NCI-H128 (cell line): Measurements from ENCODE around the gene GALNT7.
"Not testable (repeated sequence)": the region's sequence is repeated elsewhere in the genome, so short reads cannot be mapped to it uniquely, and the experiment has no call there.

ENCODE experiments used
- DNase-seq: peaks from one replicate; lab custom pipeline; 2025; ENCODE audit not compliant: unreplicated experiment; lab: John Stamatoyannopoulos, UW

The GALNT7 gene

DNA sequence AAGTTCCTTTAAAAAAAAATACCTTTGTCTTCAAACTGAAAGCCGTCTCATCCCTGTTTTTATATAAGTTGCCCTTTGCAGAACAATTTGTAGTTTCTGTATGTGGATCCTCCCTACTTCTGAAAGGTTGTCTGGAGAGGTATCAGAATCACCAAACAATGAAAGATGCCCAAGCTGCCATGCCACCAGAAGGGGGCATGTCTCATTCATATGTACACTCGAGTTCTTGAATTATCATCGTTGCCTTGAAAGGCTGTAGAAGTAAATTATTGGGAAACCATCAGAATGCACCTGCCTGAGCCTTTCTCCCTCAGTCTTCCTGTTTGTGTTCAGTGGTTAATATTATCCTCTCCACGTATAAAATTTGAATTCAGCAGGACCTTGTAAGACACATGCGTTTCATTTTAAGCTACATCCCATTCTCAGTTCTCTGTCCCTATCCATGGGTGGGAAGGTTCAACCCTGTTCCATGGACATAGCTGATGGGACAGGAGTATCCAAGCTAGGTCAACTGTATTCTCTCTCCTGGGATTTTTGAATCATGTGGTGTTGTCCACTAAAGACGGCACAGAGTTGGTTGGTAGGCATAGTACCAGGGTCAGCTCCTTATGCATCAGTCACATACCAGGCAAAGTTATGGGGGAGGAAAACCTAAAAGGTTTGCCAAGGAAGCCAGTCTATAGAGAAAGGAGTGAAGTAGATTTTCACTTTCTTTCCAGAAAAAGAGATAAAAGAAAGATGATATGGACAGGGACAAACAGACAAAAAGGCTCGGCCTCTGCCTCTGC lies 24.0 kb downstream of the GALNT7 start:
- DNase-seq, result no peak

DNA sequence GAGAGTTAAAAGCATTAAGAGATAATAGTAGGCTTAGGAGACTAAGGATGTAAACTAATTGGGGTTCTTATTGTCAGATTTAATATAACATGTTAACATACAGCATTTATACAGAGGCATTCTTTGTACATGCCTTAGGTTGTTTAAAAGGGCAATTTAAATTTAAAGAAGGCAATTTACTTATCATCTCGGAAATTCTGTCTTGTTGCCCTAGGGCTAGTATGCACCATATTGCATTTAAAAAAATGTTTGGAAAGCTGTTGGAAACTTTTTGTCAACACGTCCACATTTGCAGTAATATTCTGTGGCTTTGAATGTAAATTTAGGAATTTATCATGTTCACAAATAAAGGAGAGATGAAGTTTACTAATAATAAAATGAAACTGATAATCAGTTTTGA lies 25.5 kb downstream of the GALNT7 start:
- no peak for DNase-seq

GRCh38 chr4:173195109-173195508 lies 26.5 kb downstream of the GALNT7 start:
- no peak for DNase-seq

- no peak for DNase-seq
Measured at GRCh38 chr4:173199553-173199952, 30.9 kb downstream of the GALNT7 start.

GRCh38 chr4:173200103-173200884 lies 31.7 kb downstream of the GALNT7 start:
- no peak for DNase-seq

GRCh38 chr4:173202395-173202794 lies 33.8 kb downstream of the GALNT7 start:
- DNase-seq, result no peak

- no peak for DNase-seq
Measured at GRCh38 chr4:173205656-173206055, 37.0 kb downstream of the GALNT7 start.

DNA sequence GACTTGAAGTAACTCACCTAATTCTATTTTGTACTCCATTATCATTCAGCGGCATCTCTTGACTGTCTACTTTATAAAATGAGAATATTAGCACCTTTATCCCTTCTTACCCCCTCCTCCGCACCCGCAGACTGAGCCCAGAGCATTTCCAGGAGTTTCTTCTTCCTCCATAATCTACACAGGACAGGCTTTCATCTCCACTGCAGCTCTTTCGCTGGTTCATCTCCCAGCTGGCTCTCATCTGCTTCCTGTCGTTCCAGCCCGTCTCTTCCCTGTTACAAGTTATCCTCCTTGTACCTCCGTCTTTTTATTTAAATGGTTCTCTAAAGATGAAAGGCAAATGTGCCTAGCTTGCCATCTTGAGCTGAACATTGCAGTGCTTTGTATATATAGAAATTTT lies 39.8 kb downstream of the GALNT7 start:
- no peak for DNase-seq

DNA sequence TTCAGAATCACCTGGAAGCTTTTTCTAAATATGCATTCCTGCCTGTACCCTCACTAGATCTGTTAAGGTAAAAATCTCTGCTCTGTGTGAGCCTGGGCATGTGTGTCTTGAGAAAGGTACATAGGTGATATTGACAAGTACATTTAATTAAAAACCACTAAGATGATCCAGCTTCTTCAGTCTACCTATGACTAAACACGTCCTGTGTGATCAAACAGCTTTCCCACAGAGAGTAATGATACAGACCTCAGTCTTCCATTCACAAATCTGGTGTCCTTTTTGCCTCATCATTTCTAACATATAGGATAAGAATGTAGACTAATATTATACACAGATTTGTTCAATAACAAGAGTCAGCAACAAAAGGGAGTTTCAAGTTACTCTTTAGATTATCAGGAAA lies 42.6 kb downstream of the GALNT7 start:
- DNase-seq, result no peak

GRCh38 chr4:173211838-173212237 lies 43.2 kb downstream of the GALNT7 start:
- no peak for DNase-seq

- no peak for DNase-seq
Measured at GRCh38 chr4:173212379-173212778, 43.8 kb downstream of the GALNT7 start.

- DNase-seq, result no peak
Measured at GRCh38 chr4:173213296-173213695, 44.7 kb downstream of the GALNT7 start.

DNA sequence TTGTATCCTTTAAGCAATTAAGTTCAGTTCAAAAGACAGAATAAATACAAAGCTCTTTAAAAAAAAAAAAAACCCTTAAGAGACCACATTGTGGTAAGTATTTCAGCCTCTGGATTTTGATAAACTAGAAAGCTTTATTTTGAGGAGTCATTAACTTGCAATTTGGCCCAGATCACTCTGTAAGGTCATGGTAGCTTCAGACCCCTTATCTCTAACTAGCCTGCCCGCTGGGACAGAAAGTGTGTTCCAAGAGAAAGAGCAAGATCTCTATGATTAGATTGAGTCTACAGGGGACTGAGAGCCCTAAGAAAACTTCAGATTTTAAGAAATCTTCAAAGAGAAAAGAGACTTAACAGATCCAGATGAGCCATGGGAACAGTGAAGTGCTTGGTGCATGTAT lies 45.6 kb downstream of the GALNT7 start:
- DNase-seq, result no peak

GRCh38 chr4:173214661-173215060 lies 46.0 kb downstream of the GALNT7 start:
- DNase-seq, result no peak

DNA sequence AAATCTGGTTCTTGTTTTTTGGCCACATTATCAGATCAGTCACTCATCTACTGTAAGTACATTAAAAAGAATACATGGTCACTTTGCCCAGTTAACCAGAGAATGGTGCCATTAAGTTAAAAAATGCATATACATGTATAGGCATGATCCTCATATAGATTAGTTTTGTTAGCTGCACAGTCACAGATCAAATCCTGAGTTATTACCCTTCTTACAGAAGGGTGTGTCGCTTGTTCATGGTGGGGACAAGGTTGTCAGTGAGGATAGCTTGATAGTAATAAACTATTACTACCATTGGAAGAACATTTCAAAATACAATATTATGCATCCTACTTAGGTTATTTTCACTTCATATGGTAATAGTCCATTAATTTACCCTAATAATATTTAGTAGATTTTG lies 48.5 kb downstream of the GALNT7 start:
- no peak for DNase-seq

DNA sequence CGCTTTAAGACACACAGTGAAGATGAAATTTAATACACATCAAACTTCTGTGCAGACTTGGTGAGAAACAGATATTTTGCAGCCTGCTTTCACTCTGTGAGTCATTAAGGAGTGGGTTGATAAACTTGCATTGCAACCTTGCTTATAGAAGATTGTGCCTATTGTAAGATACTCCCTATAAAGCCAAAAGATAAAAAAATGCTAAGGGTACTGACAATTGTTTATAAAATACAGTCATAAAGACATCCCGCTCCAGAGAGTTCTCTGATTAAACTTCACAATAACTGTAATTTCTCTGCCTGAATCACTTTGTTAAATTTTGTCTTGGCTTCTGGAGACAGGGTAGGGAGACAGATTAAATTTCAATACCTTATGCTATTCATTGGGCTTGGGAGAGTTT lies 49.1 kb downstream of the GALNT7 start:
- no peak for DNase-seq

- no peak for DNase-seq
Measured at GRCh38 chr4:173218411-173219125, 50.0 kb downstream of the GALNT7 start.

DNA sequence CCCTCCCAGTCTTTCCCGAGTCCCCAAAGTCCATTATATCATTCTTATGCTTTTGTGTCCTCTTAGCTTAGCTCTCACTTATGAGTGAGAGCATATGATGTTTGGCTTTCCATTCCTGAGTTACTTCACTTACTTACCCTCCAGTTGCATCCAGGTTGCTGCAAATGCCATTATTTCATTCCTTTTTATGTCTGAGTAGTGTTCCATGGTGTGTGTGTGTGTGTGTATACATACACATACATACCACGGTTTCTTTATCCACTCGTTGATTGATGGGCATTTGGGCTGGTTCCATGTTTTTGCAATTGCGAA lies 50.5 kb downstream of the GALNT7 start:
- not testable (repeated sequence) for DNase-seq

- DNase-seq, result no peak
Measured at GRCh38 chr4:173223743-173224142, 55.1 kb downstream of the GALNT7 start.

DNA sequence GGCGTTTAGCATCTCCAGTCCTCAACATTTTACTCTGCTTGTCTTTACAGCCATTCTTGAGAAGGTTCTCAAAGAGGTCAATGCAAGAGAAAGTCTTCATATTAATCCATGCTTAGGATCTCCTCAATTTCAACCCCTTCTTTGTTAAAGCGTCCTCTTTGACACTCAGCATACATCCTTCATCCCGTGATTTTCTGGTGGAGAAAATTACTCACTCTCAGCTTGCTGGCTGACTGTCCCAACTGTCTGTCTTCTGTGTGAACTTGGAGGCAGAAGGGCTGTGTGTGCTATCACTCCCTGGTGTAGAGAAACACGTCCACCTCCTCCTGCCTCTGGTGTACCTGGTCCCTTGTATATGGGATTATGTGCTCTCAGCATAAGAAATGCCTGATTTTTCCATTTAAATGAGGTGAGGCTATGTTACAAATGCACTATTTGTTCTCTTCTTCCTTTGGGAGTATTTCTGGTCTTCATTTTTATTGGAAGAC lies 57.8 kb downstream of the GALNT7 start:
- DNase-seq, result no peak

DNA sequence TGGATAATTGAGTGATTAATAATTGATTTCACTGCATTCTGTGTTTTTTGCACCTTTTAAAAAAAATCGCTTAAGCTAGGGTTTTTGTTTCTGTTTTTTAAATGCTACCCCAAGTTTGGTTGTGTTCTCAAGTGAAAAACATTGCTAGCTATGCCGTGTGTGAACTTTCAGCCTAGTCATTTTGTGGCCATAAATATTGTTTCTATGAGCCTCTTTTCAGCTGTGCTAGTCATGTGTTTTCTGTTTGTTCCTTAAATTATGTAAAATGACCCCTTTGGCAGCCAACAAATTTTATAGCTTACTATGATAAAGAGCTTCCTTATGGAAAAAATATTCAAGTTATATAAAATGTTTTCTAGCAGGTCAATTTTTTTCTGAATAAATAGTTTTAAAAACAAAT lies 59.1 kb downstream of the GALNT7 start:
- no peak for DNase-seq

DNA sequence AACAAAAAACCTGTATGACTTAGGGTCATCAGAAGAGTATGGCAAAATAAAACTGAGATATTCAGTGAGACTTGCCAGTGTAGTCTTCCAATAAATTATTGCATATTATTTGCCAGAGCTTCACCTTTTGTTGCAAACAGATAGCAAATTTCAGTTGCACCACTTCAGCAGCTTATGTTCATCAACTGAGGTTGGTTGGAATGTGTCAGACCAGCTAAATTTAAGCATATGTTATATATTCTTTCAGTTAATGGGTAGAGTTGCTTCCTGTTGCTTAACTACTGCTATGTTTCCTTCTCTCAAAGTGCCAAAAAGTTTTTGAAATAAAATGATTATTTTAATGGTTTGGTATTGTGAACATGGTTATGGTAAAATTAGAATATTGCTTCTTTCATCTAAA lies 61.5 kb downstream of the GALNT7 start:
- no peak for DNase-seq
